Coronary artery (tissue), 2 donors: Measurements from ENCODE around the gene CFAP57.
"Not testable (repeated sequence)": the region's sequence is repeated elsewhere in the genome, so short reads cannot be mapped to it uniquely, and the experiment has no call there.

Source experiments
- DNase-seq: peaks from one replicate; pipeline ENCODE4 v3.0.0-alpha.2; 2017; ENCODE audit warnings: low spot score
- H3K27ac ChIP-seq, 2 donors: fragments of 200-600 bp; sonication (generic); one replicate each; pipeline ENCODE4 v1.5.1; 2016 to 2019
- H3K4me3 ChIP-seq: fragments of 200-600 bp; sonication (generic); 2 replicates; pipeline ENCODE4 v1.5.1; 2016; ENCODE audit warnings: mild to moderate bottlenecking, moderate library complexity
- TF ChIP-seq, protein P1 (sequence below): fragments of 200-600 bp; sonication (generic); IDR thresholded peaks from one replicate; pipeline ENCODE4 v1.5.1; 2019; ENCODE audit warnings: antibody characterized with exemption

The CFAP57 gene

DNA sequence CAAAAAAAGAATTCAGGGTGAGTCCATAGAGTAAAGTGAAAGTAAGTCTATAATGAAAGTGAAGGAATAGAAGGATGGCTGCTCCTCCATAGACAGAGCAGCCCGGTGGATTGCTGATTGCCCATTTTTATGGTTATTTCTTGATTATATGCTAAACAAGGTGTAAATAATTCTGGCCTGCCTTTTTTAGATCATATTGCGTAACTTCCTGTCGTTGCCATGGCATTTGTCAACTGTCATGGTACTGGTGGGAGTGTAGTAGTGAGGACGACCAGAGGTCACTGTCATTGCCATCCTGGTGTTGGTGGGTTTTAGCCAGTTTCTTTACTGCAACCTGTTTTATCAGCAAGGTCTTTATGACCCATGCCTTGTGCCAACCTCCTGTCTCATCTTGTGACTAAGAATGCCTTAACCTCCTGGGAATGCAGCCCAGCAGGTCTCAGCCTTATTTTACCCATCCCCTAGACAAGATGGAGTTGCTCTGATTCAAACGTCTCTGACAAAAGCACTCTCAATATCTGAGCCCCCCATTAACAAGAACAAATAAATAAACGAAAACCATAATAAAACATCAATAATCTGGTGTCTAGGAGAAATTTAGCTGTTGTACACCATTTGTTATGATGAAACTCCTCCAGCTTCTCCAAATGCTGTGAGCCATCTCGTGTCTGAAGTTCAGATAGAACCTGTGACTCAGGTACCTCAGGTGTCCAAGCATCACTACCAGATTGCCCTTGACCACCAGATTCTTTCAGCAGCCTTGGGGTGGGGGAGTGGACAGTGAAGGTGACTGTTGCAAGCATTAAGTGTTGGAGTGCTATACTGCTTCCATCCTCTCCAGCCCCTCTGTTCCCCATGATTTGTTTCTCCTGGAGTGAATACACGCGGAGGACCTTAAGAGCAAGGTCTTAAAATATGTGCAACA is 36.0 kb upstream of the CFAP57 start:
- TF ChIP-seq, protein P1, sequence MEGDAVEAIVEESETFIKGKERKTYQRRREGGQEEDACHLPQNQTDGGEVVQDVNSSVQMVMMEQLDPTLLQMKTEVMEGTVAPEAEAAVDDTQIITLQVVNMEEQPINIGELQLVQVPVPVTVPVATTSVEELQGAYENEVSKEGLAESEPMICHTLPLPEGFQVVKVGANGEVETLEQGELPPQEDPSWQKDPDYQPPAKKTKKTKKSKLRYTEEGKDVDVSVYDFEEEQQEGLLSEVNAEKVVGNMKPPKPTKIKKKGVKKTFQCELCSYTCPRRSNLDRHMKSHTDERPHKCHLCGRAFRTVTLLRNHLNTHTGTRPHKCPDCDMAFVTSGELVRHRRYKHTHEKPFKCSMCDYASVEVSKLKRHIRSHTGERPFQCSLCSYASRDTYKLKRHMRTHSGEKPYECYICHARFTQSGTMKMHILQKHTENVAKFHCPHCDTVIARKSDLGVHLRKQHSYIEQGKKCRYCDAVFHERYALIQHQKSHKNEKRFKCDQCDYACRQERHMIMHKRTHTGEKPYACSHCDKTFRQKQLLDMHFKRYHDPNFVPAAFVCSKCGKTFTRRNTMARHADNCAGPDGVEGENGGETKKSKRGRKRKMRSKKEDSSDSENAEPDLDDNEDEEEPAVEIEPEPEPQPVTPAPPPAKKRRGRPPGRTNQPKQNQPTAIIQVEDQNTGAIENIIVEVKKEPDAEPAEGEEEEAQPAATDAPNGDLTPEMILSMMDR: no peak
- Histone ChIP-seq H3K27ac (no peak overlapping the region), H3K4me3 (no peak overlapping the region)
- DNase-seq: no peak

DNA sequence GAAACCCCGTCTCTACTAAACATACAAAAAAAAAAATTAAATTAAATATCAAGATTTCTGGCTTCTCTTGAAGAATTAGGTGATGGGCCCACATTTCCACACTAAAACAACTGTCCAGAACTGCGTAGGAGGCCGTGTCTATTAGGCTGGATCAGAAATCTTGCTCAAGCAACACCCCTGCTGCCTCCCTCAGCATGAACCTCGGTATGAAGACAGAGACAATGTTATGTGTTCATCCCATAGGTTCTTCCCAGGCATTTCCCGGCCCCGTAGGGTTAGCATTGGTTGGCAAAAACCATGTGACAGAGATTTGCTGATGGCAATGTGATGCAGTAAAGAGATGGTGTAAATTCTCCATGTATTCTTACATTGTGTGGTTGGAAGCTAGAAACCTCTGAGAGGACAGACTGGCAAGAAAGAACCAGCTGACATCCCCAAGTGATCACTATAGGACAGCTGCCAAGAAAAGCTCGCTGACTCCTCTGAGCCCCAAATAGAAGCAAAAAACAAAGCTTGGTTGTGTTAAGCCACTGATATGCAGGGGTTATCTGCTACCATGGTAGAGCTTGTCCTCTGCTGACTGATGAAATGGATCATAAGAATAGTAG is 34.6 kb upstream of the CFAP57 start:
- Histone ChIP-seq H3K27ac (no peak overlapping the region), H3K4me3 (no peak overlapping the region)
- no peak for DNase-seq
- TF ChIP-seq, protein P1: no peak

DNA sequence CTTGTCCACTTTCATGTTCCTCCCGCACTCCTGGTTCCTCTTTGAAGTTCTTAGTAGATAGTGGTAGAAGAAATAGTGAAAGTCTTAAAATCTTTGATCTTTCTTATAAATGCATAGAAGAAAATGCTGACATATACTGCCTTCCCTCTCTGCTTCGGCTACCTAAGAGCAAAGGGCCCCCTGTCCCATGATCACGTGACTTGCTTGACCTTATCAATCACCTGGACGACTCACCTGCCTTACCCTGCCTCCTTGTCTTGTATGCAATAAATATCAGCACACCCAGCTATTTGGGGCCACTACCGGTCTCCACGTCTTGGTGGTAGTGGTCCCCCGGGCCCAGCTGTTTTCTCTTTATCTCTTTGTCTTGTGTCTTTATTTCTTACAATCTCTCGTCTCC is 32.8 kb upstream of the CFAP57 start:
- H3K4me3 ChIP-seq, DNase-seq, H3K27ac ChIP-seq: not testable (repeated sequence)

DNA sequence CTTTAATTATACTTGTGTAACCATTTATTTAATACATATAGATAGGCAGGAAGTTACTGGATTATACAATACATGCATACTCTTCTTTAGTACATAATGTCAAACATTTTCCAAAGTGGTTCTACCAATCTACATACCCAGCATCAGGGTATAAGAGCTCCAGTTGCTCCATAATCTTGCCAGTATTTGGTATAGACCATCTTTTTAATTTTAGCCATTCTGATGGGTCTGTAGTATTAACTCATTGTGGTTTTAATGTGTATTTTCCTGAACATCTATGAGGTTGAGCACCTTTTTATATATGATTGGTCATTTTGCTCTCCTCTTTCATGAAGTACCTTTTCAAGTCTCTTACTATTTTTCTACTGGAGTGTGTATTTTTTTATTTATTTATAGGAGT is 32.1 kb upstream of the CFAP57 start:
- Histone ChIP-seq H3K27ac (no peak overlapping the region), H3K4me3 (no peak overlapping the region)
- DNase-seq: no peak
- TF ChIP-seq, protein P1: no peak

GRCh38 chr1:43140583-43140982 is 31.5 kb upstream of the CFAP57 start:
- no peak for DNase-seq
- TF ChIP-seq, protein P1: no peak
- H3K4me3 ChIP-seq: no peak overlapping the region
- no peak overlapping the region for H3K27ac ChIP-seq

DNA sequence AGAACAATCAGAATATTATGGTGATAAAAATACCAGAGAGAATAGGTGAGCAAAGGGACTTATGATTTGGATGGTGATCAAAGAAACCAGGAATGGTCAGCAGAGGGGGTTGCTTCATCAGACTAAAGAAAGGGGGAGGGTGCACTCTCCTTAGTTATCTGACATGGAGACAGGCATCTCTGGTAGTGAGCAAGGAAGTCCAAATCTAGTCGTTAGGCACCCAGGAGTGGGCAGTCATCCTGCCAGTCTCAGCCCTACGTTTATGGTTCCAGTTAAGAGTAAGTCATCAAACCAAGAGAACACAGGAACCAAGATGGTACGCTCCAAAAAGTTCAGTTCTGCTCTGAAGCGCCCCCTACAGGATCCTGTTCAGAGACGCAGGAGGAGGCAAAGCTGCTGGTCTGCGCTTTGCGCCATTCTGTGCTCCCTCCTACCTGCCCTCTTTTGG is 28.7 kb upstream of the CFAP57 start:
- Histone ChIP-seq H3K27ac (no peak overlapping the region), H3K4me3 (no peak overlapping the region)
- DNase-seq: no peak
- TF ChIP-seq, protein P1: no peak

GRCh38 chr1:43144237-43144636 is 27.9 kb upstream of the CFAP57 start:
- DNase-seq: no peak
- Histone ChIP-seq H3K4me3 (no peak overlapping the region), H3K27ac (no peak overlapping the region)
- TF ChIP-seq, protein P1: no peak
